Tibial artery (tissue), 4 donors: ENCODE measurements around the gene PXYLP1.

Experiments
- DNase-seq, 2 donors: peaks; one replicate each; pipeline ENCODE4 v3.0.0-alpha.2; 2019
- H3K27ac ChIP-seq, 2 donors: fragments of 200-600 bp; sonication (generic) in 1 of 2; 1 replicate in 1 of 2; 2 replicates in 1 of 2; pipeline ENCODE4 v1.5.1; 2018 to 2019; ENCODE audit warnings: mild to moderate bottlenecking in 1 of 2
- H3K27me3 ChIP-seq, 2 donors: fragments of 200-600 bp; sonication (generic) in 1 of 2; one replicate each; pipeline versions ENCODE4 v1.5.1 to v1.6.0; 2016 to 2019
- H3K36me3 ChIP-seq, 3 donors: fragments of 200-600 bp; sonication (generic) in 2 of 3; one replicate each; pipeline ENCODE4 v1.5.1; 2016 to 2019; ENCODE audit warnings: mild to moderate bottlenecking in 2 of 3
- H3K4me1 ChIP-seq, 4 donors: fragments of 200-600 bp; sonication (generic) in 2 of 4; 1 replicate in 3 of 4; 2 replicates in 1 of 4; pipeline ENCODE4 v1.5.1; 2016 to 2019
- H3K4me3 ChIP-seq, 2 donors: fragments of 200-600 bp; sonication (generic) in 1 of 2; 1 replicate in 1 of 2; 2 replicates in 1 of 2; pipeline ENCODE4 v1.5.1; 2018 to 2019; ENCODE audit warnings: mild to moderate bottlenecking in 2 of 2
- H3K9me3 ChIP-seq, 3 donors: fragments of 200-600 bp; sonication (generic) in 1 of 3; one replicate each; pipeline ENCODE4 v1.5.1; 2016 to 2019
- CTCF ChIP-seq, 2 experiments: fragments of 200-600 bp in 1 of 2; fragments of 450-650 bp in 1 of 2; IDR thresholded peaks; one replicate each; pipeline ENCODE4 v1.5.1; 2017 to 2019; ENCODE audit warnings: antibody characterized with exemption in 2 of 2, mild to moderate bottlenecking in 1 of 2, moderate library complexity in 1 of 2
- intact Hi-C: fragments of 100-400 bp; cut with DNase I; formaldehyde crosslinking; loops from one replicate; pipeline ENCODE4 v1.15.0; 2023; ENCODE audit warnings: low total_unique reads

The PXYLP1 gene

GRCh38 chr3:141275511-141275910, 43.9 kb downstream of the PXYLP1 start:
- Histone ChIP-seq H3K27ac (no peak overlapping the region), H3K36me3 (no peaks in the 10 kb centered on the region)
- intact Hi-C loops: loop anchor here (5.0 kb wide), 1 partner anchor 43 kb away; the partner anchor contains the start of gene PXYLP1

GRCh38 chr3:141275973-141276372, 44.3 kb downstream of the PXYLP1 start:
- H3K36me3 ChIP-seq: no peaks in the 10 kb centered on the region
- H3K27me3 ChIP-seq: no peaks in the 10 kb centered on the region
- TF ChIP-seq CTCF (IDR thresholded peaks at IDR 0.05): no peak
- no peak for DNase-seq
- no peak overlapping the region for H3K4me3 ChIP-seq
- peak overlapping the region in 1 of 2 donors; percentile 5 for H3K27ac ChIP-seq
- intact Hi-C loops: loop anchor here (5.0 kb wide), 1 partner anchor 44 kb away; the partner anchor contains the start of gene PXYLP1
- H3K4me1 ChIP-seq: peaks cover 3 to 46% (median 28%) of the 10 kb centered on the region in 4 donors
- no peaks in the 10 kb centered on the region for H3K9me3 ChIP-seq

More at GRCh38 chr3:141275511-141275910, 43.9 kb downstream of the PXYLP1 start:
- peaks cover 3 to 42% (median 24%) of the 10 kb centered on the region in 4 donors for H3K4me1 ChIP-seq
- H3K27me3 ChIP-seq: no peaks in the 10 kb centered on the region
- TF ChIP-seq CTCF (IDR thresholded peaks at IDR 0.05): no peak
- DNase-seq: no peak
- no peaks in the 10 kb centered on the region for H3K9me3 ChIP-seq
- H3K4me3 ChIP-seq: no peak overlapping the region

- no peak for TF ChIP-seq CTCF (IDR thresholded peaks at IDR 0.05)
- Histone ChIP-seq H3K4me3 (no peak overlapping the region), H3K27ac (peak overlapping the region in 1 of 2 donors; percentile 5), H3K9me3 (no peaks in the 10 kb centered on the region), H3K27me3 (no peaks in the 10 kb centered on the region), H3K36me3 (no peaks in the 10 kb centered on the region), H3K4me1 (peaks cover 3 to 51% (median 30%) of the 10 kb centered on the region in 4 donors)
- intact Hi-C loops: loop anchor here (5.0 kb wide), 1 partner anchor 44 kb away; the partner anchor contains the start of gene PXYLP1
- DNase-seq: no peak
These were observed 44.8 kb downstream of the PXYLP1 start for GRCh38 chr3:141276398-141276797.

- H3K4me1 ChIP-seq: peaks cover 3 to 54% (median 30%) of the 10 kb centered on the region in 4 donors
- TF ChIP-seq CTCF (IDR thresholded peaks at IDR 0.05): no peak
- H3K4me3 ChIP-seq: no peak overlapping the region
- H3K27ac ChIP-seq: peak overlapping the region; percentile 9 to 66
- no peaks in the 10 kb centered on the region for H3K9me3 ChIP-seq
- H3K36me3 ChIP-seq: peaks cover 0 to 5% (median 0%) of the 10 kb centered on the region in 3 donors
- no peak for DNase-seq
- no peaks in the 10 kb centered on the region for H3K27me3 ChIP-seq
- intact Hi-C loops: loop anchor here (5.0 kb wide), 1 partner anchor 45 kb away; the partner anchor contains the start of gene PXYLP1
These were observed 45.8 kb downstream of the PXYLP1 start for GRCh38 chr3:141277451-141277850.

GRCh38 chr3:141278196-141279076, 46.8 kb downstream of the PXYLP1 start:
- TF ChIP-seq CTCF (IDR thresholded peaks at IDR 0.05): no peak

More at GRCh38 chr3:141278196-141279076, 46.8 kb downstream of the PXYLP1 start:
- Histone ChIP-seq H3K36me3 (peaks cover 0 to 5% (median 0%) of the 10 kb centered on the region in 3 donors), H3K4me3 (no peak overlapping the region), H3K27me3 (no peaks in the 10 kb centered on the region), H3K27ac (peak overlapping the region; percentile 62 to 66), H3K4me1 (peaks cover 3 to 54% (median 30%) of the 10 kb centered on the region in 4 donors), H3K9me3 (no peaks in the 10 kb centered on the region)
- intact Hi-C loops: loop anchor here (5.0 kb wide), 1 partner anchor 46 kb away; the partner anchor contains the start of gene PXYLP1
- DNase-seq: no peak
